ENCODE data around the gene SLC9A4. TPM values are rescaled to one million over a fixed set of nuclear protein-coding genes. Genes with fewer than 3 reads are reported as not detected.

The SLC9A4 gene
- total RNA-seq, 1 donor from 2014 or later: not detected

GRCh38 chr2:102428573-102428972, 44.5 kb upstream of the SLC9A4 start:
- H3K9me3 ChIP-seq: no peaks in the 10 kb centered on the region
- H3K36me3 ChIP-seq: no peaks in the 10 kb centered on the region
- TF ChIP-seq, protein P1, sequence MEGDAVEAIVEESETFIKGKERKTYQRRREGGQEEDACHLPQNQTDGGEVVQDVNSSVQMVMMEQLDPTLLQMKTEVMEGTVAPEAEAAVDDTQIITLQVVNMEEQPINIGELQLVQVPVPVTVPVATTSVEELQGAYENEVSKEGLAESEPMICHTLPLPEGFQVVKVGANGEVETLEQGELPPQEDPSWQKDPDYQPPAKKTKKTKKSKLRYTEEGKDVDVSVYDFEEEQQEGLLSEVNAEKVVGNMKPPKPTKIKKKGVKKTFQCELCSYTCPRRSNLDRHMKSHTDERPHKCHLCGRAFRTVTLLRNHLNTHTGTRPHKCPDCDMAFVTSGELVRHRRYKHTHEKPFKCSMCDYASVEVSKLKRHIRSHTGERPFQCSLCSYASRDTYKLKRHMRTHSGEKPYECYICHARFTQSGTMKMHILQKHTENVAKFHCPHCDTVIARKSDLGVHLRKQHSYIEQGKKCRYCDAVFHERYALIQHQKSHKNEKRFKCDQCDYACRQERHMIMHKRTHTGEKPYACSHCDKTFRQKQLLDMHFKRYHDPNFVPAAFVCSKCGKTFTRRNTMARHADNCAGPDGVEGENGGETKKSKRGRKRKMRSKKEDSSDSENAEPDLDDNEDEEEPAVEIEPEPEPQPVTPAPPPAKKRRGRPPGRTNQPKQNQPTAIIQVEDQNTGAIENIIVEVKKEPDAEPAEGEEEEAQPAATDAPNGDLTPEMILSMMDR (IDR thresholded peaks at IDR 0.05): no peak

DNA sequence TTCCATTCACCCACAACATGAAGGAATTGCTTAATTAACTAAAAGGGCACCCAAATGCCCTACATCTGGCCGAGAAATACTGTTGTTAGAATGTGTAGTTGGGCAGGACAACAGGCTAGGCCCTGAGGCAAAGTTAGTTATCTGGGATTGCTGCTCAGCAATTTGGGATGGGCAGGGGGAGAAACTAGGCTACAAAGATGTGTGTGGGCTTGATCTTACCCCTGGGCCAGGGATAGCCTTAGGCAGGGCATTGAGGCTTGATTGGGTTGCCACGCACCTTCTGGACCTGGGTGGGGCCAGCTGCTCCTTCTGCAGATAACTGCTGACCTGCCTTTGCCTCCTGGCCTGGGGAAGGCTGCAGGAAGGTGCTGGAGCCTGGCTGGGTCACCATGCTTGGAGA, 40.6 kb upstream of the SLC9A4 start:
- Histone ChIP-seq H3K27me3 (ENCODE audit: low read depth) (no peaks in the 10 kb centered on the region), H3K9me3 (no peaks in the 10 kb centered on the region), H3K36me3 (no peaks in the 10 kb centered on the region), H3K4me3 (no peak overlapping the region), H3K27ac (no peak overlapping the region), H3K4me1 (no peaks in the 10 kb centered on the region)
- TF ChIP-seq, protein P1 (IDR thresholded peaks at IDR 0.05): no peak
- no peak for DNase-seq
- ATAC-seq: no peak
- intact Hi-C loops (cut with DNase I): no loop called here

More at GRCh38 chr2:102428573-102428972, 44.5 kb upstream of the SLC9A4 start:
- Histone ChIP-seq H3K4me3 (no peak overlapping the region), H3K4me1 (no peaks in the 10 kb centered on the region), H3K27me3 (ENCODE audit: low read depth) (no peaks in the 10 kb centered on the region), H3K27ac (no peak overlapping the region)
- DNase-seq (no peak), ATAC-seq (no peak)
- intact Hi-C loops (cut with DNase I): no loop called here

GRCh38 chr2:102433973-102434654, 38.9 kb upstream of the SLC9A4 start:
- Histone ChIP-seq H3K27me3 (ENCODE audit: low read depth) (no peaks in the 10 kb centered on the region), H3K4me1 (no peaks in the 10 kb centered on the region), H3K36me3 (no peaks in the 10 kb centered on the region), H3K27ac (no peak overlapping the region), H3K9me3 (no peaks in the 10 kb centered on the region), H3K4me3 (no peak overlapping the region)
- TF ChIP-seq, protein P1 (IDR thresholded peaks at IDR 0.05): no peak
- DNase-seq: no peak
- intact Hi-C loops (cut with DNase I): no loop called here
- ATAC-seq: no peak

DNA sequence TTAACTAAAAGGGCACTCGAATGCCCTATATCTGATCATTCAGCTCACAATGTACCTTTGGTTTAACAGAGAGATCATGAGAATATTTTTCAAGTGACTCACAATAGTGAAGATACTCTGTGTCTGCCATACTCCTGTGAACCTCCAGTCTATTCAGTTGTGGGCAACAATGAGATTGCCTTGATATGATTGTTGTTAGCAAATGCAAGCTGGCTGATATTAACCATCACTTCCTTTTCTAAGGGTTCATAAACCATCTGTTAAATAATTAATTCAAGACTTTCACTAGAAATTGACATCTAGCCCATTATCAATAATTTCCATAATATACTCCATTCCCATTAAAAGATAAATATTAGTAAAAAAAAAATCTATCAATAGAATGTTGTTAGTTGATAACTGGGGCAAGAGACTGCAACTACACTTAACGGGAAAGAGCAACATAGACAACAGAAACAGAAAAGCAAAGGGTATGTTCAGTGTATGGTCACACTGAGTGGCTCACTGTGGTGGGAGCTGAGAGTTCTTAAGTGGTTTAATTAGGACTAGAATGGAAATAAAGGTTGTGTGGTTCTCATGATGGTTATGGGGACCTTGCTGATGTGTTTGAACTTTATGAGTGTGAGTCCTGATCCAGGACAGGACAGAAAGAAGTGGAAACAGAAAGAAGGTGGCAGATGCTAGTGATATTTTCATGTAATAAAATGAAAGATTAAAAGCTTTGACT, 38.2 kb upstream of the SLC9A4 start:
- ATAC-seq: no peak
- Histone ChIP-seq H3K27ac (no peak overlapping the region), H3K27me3 (ENCODE audit: low read depth) (no peaks in the 10 kb centered on the region), H3K4me1 (no peaks in the 10 kb centered on the region), H3K4me3 (no peak overlapping the region), H3K9me3 (no peaks in the 10 kb centered on the region), H3K36me3 (no peaks in the 10 kb centered on the region)
- no peak for DNase-seq
- TF ChIP-seq, protein P1 (IDR thresholded peaks at IDR 0.05): no peak
- intact Hi-C loops (cut with DNase I): no loop called here

- H3K36me3 ChIP-seq: no peaks in the 10 kb centered on the region
- no peaks in the 10 kb centered on the region for H3K4me1 ChIP-seq
- H3K27ac ChIP-seq: no peak overlapping the region
- no peaks in the 10 kb centered on the region for H3K27me3 ChIP-seq (ENCODE audit: low read depth)
- H3K9me3 ChIP-seq: no peaks in the 10 kb centered on the region
- DNase-seq (no peak), ATAC-seq (no peak)
- no peak overlapping the region for H3K4me3 ChIP-seq
- TF ChIP-seq, protein P1 (IDR thresholded peaks at IDR 0.05): no peak
- intact Hi-C loops (cut with DNase I): no loop called here
These were observed 37.3 kb upstream of the SLC9A4 start for GRCh38 chr2:102435741-102436140.
